ENCODE results near the gene ANKRD1. TPM values are rescaled to one million over a fixed set of nuclear protein-coding genes. Genes with fewer than 3 reads are reported as not detected.

The ANKRD1 gene
- total and polyA plus RNA-seq, 11 donors: 1,315 to 9,579 (median 4,181) TPM

GRCh38 chr10:90968328-90969081, 47.6 kb upstream of the ANKRD1 start:
- WGBS, 4 donors: 54 to 65% (median 59%) methylated on average over 6 of the region's 6 CpGs
- Histone ChIP-seq H3K4me3 (peak overlapping the region in 6 of 12 donors; percentile 1 to 49 (median 30)), H3K9me3 (no peaks in the 10 kb centered on the region), H3K36me3 (no peaks in the 10 kb centered on the region), H3K4me1 (peaks cover 4 to 51% (median 19%) of the 10 kb centered on the region in 12 donors), H3K27ac (peak overlapping the region in 9 of 12 donors; percentile 50 to 81 (median 59)), H3K27me3 (no peaks in the 10 kb centered on the region)
- ATAC-seq: peak in 2 of 4 donors; percentile 33 to 39
- intact Hi-C loops (cut with DNase I): loop anchor here in 4 of 10 donors (5.0 to 10.0 kb wide), 3 partner anchors 36 to 54 kb away; partner anchors contain the start of gene ANKRD1 (in 3 of the 4)
- no peak for DNase-seq
- TF ChIP-seq POLR2A (IDR thresholded peaks at IDR 0.05): no peak
- TF ChIP-seq, protein P1, sequence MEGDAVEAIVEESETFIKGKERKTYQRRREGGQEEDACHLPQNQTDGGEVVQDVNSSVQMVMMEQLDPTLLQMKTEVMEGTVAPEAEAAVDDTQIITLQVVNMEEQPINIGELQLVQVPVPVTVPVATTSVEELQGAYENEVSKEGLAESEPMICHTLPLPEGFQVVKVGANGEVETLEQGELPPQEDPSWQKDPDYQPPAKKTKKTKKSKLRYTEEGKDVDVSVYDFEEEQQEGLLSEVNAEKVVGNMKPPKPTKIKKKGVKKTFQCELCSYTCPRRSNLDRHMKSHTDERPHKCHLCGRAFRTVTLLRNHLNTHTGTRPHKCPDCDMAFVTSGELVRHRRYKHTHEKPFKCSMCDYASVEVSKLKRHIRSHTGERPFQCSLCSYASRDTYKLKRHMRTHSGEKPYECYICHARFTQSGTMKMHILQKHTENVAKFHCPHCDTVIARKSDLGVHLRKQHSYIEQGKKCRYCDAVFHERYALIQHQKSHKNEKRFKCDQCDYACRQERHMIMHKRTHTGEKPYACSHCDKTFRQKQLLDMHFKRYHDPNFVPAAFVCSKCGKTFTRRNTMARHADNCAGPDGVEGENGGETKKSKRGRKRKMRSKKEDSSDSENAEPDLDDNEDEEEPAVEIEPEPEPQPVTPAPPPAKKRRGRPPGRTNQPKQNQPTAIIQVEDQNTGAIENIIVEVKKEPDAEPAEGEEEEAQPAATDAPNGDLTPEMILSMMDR (IDR thresholded peaks at IDR 0.05): no peak

DNA sequence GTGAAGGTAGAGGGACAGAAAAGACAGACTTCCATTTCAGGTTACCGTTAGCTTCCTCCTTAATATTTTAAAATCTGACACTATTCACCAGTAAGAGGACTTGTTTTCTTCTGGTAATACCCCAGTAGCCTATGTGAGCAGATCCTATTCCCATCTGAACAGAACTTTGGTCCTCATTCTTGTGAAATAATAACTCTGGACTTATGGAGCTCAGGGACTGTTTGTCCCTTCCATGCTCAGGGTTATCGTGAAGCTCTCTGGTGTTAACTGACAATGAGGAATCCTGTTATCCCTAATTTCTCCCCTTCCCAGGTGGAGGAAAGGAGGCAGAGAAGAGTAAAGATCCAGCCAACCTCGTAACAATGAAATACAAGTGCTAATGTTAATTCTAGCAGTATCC, 47.0 kb upstream of the ANKRD1 start:
- Histone ChIP-seq H3K4me3 (peak overlapping the region in 7 of 12 donors; percentile 5 to 49 (median 27)), H3K36me3 (no peaks in the 10 kb centered on the region), H3K4me1 (peaks cover 4 to 51% (median 19%) of the 10 kb centered on the region in 12 donors), H3K27ac (peak overlapping the region in 9 of 12 donors; percentile 50 to 81 (median 59)), H3K9me3 (no peaks in the 10 kb centered on the region), H3K27me3 (no peaks in the 10 kb centered on the region)
- DNase-seq (no peak), ATAC-seq (no peak)
- TF ChIP-seq, protein P1 (IDR thresholded peaks at IDR 0.05): no peak
- TF ChIP-seq POLR2A (IDR thresholded peaks at IDR 0.05): no peak
- 69 to 83% (median 75%) methylated on average over 3 of the region's 3 CpGs for WGBS, 4 donors
- intact Hi-C loops (cut with DNase I): loop anchor here in 4 of 10 donors (5.0 to 10.0 kb wide), 3 partner anchors 36 to 53 kb away; partner anchors contain the start of gene ANKRD1 (in 3 of the 4)

- intact Hi-C loops (cut with DNase I): loop anchor here in 4 of 10 donors (5.0 to 10.0 kb wide), 3 partner anchors 34 to 51 kb away; partner anchors contain the start of gene ANKRD1 (in 3 of the 4)
These were observed 45.3 kb upstream of the ANKRD1 start for GRCh38 chr10:90966146-90966545.

More at GRCh38 chr10:90966146-90966545, 45.3 kb upstream of the ANKRD1 start:
- Histone ChIP-seq H3K4me3 (peak overlapping the region in 6 of 12 donors; percentile 19 to 49 (median 32)), H3K36me3 (no peaks in the 10 kb centered on the region), H3K27me3 (no peaks in the 10 kb centered on the region), H3K27ac (peak overlapping the region in 9 of 12 donors; percentile 13 to 81 (median 50)), H3K4me1 (peaks cover 4 to 51% (median 19%) of the 10 kb centered on the region in 12 donors), H3K9me3 (no peaks in the 10 kb centered on the region)
- ATAC-seq (no peak), DNase-seq (no peak)
- TF ChIP-seq POLR2A (IDR thresholded peaks at IDR 0.05): no peak
- TF ChIP-seq, protein P1 (IDR thresholded peaks at IDR 0.05): no peak

Measured in heart left ventricle (tissue), 16 donors.